KMS-11 (cell line): ENCODE results near the gene TTBK2.

Source experiments
- H2AFZ ChIP-seq: fragments of 200-600 bp; sonication (generic); 2 replicates; pipeline ENCODE4 v1.6.1; 2016; ENCODE audit warnings: antibody characterized with exemption, mixed run types, low read depth
- H3K27ac ChIP-seq: fragments of 200-600 bp; sonication (generic); 2 replicates; pipeline ENCODE4 v1.6.1; 2016; ENCODE audit warnings: mild to moderate bottlenecking, mixed run types
- H3K27me3 ChIP-seq: fragments of 200-600 bp; sonication (generic); 2 replicates; pipeline ENCODE4 v1.6.1; 2017; ENCODE audit warnings: mild to moderate bottlenecking, low read depth, mixed run types, moderate library complexity; ENCODE audit not compliant: insufficient read depth
- H3K36me3 ChIP-seq: fragments of 200-600 bp; sonication (generic); 2 replicates; pipeline ENCODE4 v1.6.1; 2017; ENCODE audit warnings: mild to moderate bottlenecking, mixed run types; ENCODE audit not compliant: insufficient read depth
- H3K4me1 ChIP-seq: fragments of 200-600 bp; sonication (generic); 2 replicates; pipeline ENCODE4 v1.6.1; 2016; ENCODE audit warnings: mild to moderate bottlenecking, low read depth, mixed run types; ENCODE audit not compliant: poor library complexity, severe bottlenecking
- H3K4me2 ChIP-seq: fragments of 200-600 bp; sonication (generic); 2 replicates; pipeline ENCODE4 v1.7.0; 2016; ENCODE audit warnings: mild to moderate bottlenecking, mixed run types
- H3K4me3 ChIP-seq: fragments of 200-600 bp; sonication (generic); IDR thresholded peaks from 2 replicates; pipeline ENCODE4 v1.6.1; 2017; ENCODE audit warnings: low read depth, low read length, mixed read lengths; ENCODE audit not compliant: insufficient read depth
- H3K79me2 ChIP-seq: fragments of 200-600 bp; sonication (generic); 2 replicates; pipeline ENCODE4 v1.6.1; 2016; ENCODE audit warnings: low read depth, mixed run types; ENCODE audit not compliant: insufficient read depth
- H3K9ac ChIP-seq: fragments of 200-600 bp; sonication (generic); 2 replicates; pipeline ENCODE4 v1.6.1; 2016; ENCODE audit warnings: mild to moderate bottlenecking, mixed run types
- H4K20me1 ChIP-seq: fragments of 200-600 bp; sonication (generic); 2 replicates; pipeline ENCODE4 v1.6.1; 2016; ENCODE audit warnings: mild to moderate bottlenecking, mixed run types; ENCODE audit not compliant: insufficient read depth
- CTCF ChIP-seq: fragments of 200-600 bp; sonication (generic); conservative IDR thresholded peaks from 2 replicates; pipeline ENCODE4 v1.6.1; 2017; ENCODE audit warnings: low read depth, mild to moderate bottlenecking, antibody characterized with exemption, low read length, moderate library complexity, mixed read lengths

TTBK2 gene

DNA sequence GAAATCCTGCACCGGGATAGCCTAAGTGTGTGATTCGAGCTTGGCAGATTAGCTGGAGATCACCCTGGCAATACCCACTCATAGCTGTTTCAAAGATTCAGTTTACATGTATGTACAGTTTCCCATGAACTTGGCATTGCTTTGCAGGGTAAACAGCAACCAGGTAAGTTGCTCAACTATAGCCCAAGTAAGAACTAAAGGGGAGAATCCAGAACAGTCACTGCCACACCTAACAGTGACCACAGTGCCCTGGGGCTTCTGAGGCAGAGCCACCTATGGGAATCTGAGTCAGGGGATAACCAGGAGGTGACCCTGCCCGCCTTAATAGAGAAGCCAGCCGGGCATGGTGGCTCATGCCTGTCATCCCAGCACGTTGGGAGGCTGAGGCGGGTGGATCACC, 199.6 kb downstream of the TTBK2 start:
- 0 out of 2 replicates have a peak, but pooled peaks cover 4% of the 10 kb centered on the region for H3K36me3 ChIP-seq
- H3K4me2 ChIP-seq = no peak overlapping the region

DNA sequence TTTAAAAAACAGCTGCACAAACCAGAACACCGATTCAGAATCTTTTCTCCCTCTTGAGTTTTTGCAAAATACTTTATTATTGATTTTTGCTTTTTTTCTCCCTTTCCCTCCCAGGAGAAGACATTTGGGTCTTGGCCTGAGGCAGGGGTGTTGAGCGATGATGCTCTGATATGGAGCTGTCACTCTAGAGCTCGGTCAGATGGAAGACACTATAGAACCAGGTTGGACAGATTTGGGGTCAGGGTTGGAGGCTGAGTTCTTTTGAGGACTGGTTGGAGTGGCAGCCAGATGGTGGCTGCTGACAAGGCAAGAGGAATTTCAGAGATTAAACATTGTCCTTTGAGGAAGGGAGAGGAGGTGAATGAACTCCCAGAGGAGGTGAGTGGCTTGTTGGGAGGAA, 200.5 kb downstream of the TTBK2 start:
- Histone ChIP-seq H3K27me3 (no peaks in the 10 kb centered on the region), H3K36me3 (0 out of 2 replicates have a peak, but pooled peaks cover 1% of the 10 kb centered on the region), H4K20me1 (no peaks in the 10 kb centered on the region), H2AFZ (no peak overlapping the region), H3K4me1 (no peaks in the 10 kb centered on the region), H3K9ac (no peak overlapping the region), H3K79me2 (no peaks in the 10 kb centered on the region), H3K27ac (no peak overlapping the region), H3K4me2 (no peak overlapping the region), H3K4me3 (no peak overlapping the region)
- TF ChIP-seq CTCF = no peak

More for the DNA sequence above, 199.6 kb downstream of the TTBK2 start:
- no peak for TF ChIP-seq CTCF
- Histone ChIP-seq H3K9ac (no peak overlapping the region), H3K27ac (no peak overlapping the region), H3K4me1 (no peaks in the 10 kb centered on the region), H3K4me3 (no peak overlapping the region), H3K79me2 (no peaks in the 10 kb centered on the region), H2AFZ (no peak overlapping the region), H4K20me1 (no peaks in the 10 kb centered on the region), H3K27me3 (no peaks in the 10 kb centered on the region)

DNA sequence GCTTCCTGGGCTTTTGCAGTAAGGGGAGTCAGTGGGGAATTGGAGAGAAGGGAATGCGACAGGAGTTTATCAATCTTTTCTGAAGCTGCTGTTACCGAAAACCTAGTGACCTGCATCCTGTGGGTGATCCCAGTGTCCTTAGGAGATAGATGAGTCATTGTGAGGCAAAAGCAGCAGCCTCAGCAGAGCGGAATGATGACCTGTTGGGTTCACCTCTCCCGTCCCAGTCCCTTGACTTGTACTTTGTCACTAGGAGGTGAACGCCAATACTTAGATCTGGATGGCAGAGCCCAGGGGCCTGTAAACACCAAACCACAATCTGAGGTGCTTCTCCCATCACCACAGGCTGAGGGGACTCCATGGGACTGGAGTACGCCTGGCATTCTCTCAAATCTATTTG, 201.5 kb downstream of the TTBK2 start:
- Histone ChIP-seq H3K27ac (no peak overlapping the region), H3K4me1 (no peaks in the 10 kb centered on the region), H4K20me1 (no peaks in the 10 kb centered on the region), H3K4me2 (no peak overlapping the region), H3K27me3 (no peaks in the 10 kb centered on the region), H3K9ac (no peak overlapping the region), H3K4me3 (no peak overlapping the region), H3K36me3 (no peaks in the 10 kb centered on the region), H3K79me2 (no peaks in the 10 kb centered on the region), H2AFZ (no peak overlapping the region)
- TF ChIP-seq CTCF = no peak

DNA sequence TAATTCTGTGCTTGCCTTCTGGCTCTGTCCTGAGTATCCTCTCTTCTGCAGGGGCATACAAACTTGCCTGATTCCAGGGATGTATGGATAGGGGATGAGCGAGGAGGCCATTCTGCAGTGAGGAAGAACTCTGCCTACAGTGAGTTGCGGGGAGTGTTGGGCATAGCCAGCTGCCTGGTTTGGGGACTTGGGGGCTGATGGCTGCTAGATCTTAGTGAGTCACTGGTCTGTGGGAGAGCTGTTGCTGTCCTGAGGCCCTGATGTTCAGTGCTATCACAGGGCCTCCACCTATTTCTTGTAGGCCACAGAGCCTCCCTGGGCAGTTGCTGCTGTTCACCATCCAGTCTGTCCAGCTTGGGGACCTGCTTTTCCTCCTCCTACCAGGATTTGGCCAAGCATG, 204.0 kb downstream of the TTBK2 start:
- Histone ChIP-seq H3K27ac (no peak overlapping the region), H3K27me3 (no peaks in the 10 kb centered on the region), H2AFZ (no peak overlapping the region), H3K4me2 (no peak overlapping the region), H4K20me1 (no peaks in the 10 kb centered on the region), H3K79me2 (no peaks in the 10 kb centered on the region), H3K9ac (no peak overlapping the region), H3K4me1 (no peaks in the 10 kb centered on the region), H3K4me3 (no peak overlapping the region), H3K36me3 (no peaks in the 10 kb centered on the region)
- TF ChIP-seq CTCF = no peak
